Panc1 (cell line): ENCODE results near the gene SLC25A39.

Experiments used
- CTCF ChIP-seq: fragments of 450-650 bp; IDR thresholded peaks from 2 replicates; pipeline ENCODE4 v1.5.1; 2017; ENCODE audit warnings: mild to moderate bottlenecking
- POLR2AphosphoS5 ChIP-seq: IDR thresholded peaks from 2 replicates; pipeline ENCODE4 v1.6.1; 2012; ENCODE audit warnings: mild to moderate bottlenecking, low read depth, low read length, moderate library complexity
- SIN3A ChIP-seq: IDR thresholded peaks from 2 replicates; pipeline ENCODE4 v1.6.1; 2012; ENCODE audit warnings: low read depth, mild to moderate bottlenecking, low read length, moderate library complexity, borderline replicate concordance; ENCODE audit not compliant: insufficient read depth
- TCF7L2 ChIP-seq: IDR thresholded peaks from 2 replicates; pipeline ENCODE4 v1.6.1; 2011; ENCODE audit warnings: mild to moderate bottlenecking, low read depth, low read length, inconsistent platforms

- no peak for TF ChIP-seq CTCF
- TF ChIP-seq POLR2AphosphoS5, result no peak
- TF ChIP-seq SIN3A, result no peak
- TF ChIP-seq TCF7L2, result no peak
Measured at GRCh38 chr17:44287651-44288050, 37.0 kb downstream of the SLC25A39 start.
